DMS114 treated with DMSO at 0.1 percent for 48 hours (cell line): Measurements from ENCODE around the gene CD34.

ENCODE experiments used
- DNase-seq: peaks from one replicate; lab custom pipeline; 2025; ENCODE audit not compliant: unreplicated experiment; lab: John Stamatoyannopoulos, UW

Gene CD34

GRCh38 chr1:207858281-207858680 lies 52.6 kb downstream of the CD34 start:
- DNase-seq: no peak

- DNase-seq: no peak
These were observed 53.5 kb downstream of the CD34 start for GRCh38 chr1:207857447-207857846.

GRCh38 chr1:207856276-207857023 lies 54.5 kb downstream of the CD34 start:
- DNase-seq: no peak

GRCh38 chr1:207854001-207854400 lies 56.9 kb downstream of the CD34 start:
- DNase-seq: no peak

GRCh38 chr1:207853372-207853757 lies 57.6 kb downstream of the CD34 start:
- DNase-seq: no peak

GRCh38 chr1:207852576-207853371 lies 58.2 kb downstream of the CD34 start:
- DNase-seq: no peak

- DNase-seq: no peak
These were observed 59.2 kb downstream of the CD34 start for GRCh38 chr1:207851696-207852095.

- DNase-seq: no peak
These were observed 60.1 kb downstream of the CD34 start for GRCh38 chr1:207850621-207851407.

GRCh38 chr1:207849646-207850045 lies 61.3 kb downstream of the CD34 start:
- DNase-seq: no peak

GRCh38 chr1:207849016-207849415 lies 61.9 kb downstream of the CD34 start:
- no peak for DNase-seq

GRCh38 chr1:207848234-207848633 lies 62.7 kb downstream of the CD34 start:
- no peak for DNase-seq

GRCh38 chr1:207847116-207847515 lies 63.8 kb downstream of the CD34 start:
- DNase-seq: no peak

GRCh38 chr1:207845109-207845508 lies 65.8 kb downstream of the CD34 start:
- no peak for DNase-seq

- DNase-seq: no peak
These were observed 66.6 kb downstream of the CD34 start for GRCh38 chr1:207844371-207844770.

GRCh38 chr1:207842506-207842905 lies 68.4 kb downstream of the CD34 start:
- no peak for DNase-seq

- no peak for DNase-seq
These were observed 69.0 kb downstream of the CD34 start for GRCh38 chr1:207841901-207842300.

GRCh38 chr1:207841293-207841692 lies 69.6 kb downstream of the CD34 start:
- no peak for DNase-seq

GRCh38 chr1:207840380-207840779 lies 70.5 kb downstream of the CD34 start:
- DNase-seq: no peak

GRCh38 chr1:207839083-207839413 lies 71.9 kb downstream of the CD34 start:
- DNase-seq: no peak

GRCh38 chr1:207838156-207839082 lies 72.5 kb downstream of the CD34 start:
- DNase-seq: no peak

GRCh38 chr1:207837673-207838072 lies 73.3 kb downstream of the CD34 start:
- DNase-seq: no peak
